Neural progenitor cell (in vitro differentiated cells): Measurements from ENCODE around the gene NR2F1.

Source experiments
- CTCF ChIP-seq: fragments of 200-600 bp; sonication (generic); IDR thresholded peaks from 2 replicates; pipeline ENCODE4 v1.5.1; 2017; ENCODE audit warnings: antibody characterized with exemption, mild to moderate bottlenecking
- EZH2 ChIP-seq: fragments of 200-600 bp; sonication (generic); IDR thresholded peaks from 2 replicates; pipeline ENCODE4 v1.6.1; 2017; ENCODE audit warnings: antibody characterized with exemption, mild to moderate bottlenecking, moderate library complexity

GRCh38 chr5:93612855-93613243 lies 29.8 kb downstream of the NR2F1 start:
- TF ChIP-seq CTCF (no peak), EZH2 (no peak)
